Stimulated activated CD8-positive, alpha-beta memory T cell treated with anti-CD3 and anti-CD28 coated beads, Interleukin-15, amount 100 ng/mL, for 48 hours (primary cell): ENCODE data around the gene OPRM1.
"Not testable (repeated sequence)": the region's sequence is repeated elsewhere in the genome, so short reads cannot be mapped to it uniquely, and the experiment has no call there.

Experiments
- DNase-seq, 2 donors: peaks; one replicate each; pipeline ENCODE4 v3.0.0-alpha.2; 2020; ENCODE audit warnings: low read depth in 2 of 2

The OPRM1 gene

DNA sequence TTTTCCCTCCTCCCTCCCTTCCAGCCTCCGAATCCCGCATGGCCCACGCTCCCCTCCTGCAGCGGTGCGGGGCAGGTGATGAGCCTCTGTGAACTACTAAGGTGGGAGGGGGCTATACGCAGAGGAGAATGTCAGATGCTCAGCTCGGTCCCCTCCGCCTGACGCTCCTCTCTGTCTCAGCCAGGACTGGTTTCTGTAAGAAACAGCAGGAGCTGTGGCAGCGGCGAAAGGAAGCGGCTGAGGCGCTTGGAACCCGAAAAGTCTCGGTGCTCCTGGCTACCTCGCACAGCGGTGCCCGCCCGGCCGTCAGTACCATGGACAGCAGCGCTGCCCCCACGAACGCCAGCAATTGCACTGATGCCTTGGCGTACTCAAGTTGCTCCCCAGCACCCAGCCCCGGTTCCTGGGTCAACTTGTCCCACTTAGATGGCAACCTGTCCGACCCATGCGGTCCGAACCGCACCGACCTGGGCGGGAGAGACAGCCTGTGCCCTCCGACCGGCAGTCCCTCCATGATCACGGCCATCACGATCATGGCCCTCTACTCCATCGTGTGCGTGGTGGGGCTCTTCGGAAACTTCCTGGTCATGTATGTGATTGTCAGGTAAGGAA, at the start of gene OPRM1:
OPRM1 (plus strand) TSS at position 10 of the 612 bp plus-strand sequence; CDS start at position 315, 305 bp downstream.
- DNase-seq, result peak in 1 of 2 donors; percentile 6

DNA sequence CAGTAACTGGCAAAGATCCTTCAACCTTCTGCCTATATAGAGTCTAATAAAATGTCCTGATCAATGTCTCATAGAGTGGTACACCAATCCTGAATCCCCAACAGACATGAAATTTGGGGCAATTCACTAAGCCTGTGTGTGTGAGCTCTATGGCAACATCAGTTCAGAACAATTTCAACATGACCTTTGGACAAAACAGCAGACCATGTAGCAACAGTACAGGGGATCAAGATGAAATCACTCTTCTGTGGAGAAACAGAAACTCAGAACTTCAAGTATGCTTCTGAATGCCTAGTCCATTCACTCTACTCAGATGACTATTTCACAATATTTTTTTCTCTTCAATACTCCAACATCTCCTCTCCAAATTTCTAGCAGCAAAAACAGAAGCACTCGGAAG, 49.1 kb upstream of the OPRM1 start:
- DNase-seq, result no peak

DNA sequence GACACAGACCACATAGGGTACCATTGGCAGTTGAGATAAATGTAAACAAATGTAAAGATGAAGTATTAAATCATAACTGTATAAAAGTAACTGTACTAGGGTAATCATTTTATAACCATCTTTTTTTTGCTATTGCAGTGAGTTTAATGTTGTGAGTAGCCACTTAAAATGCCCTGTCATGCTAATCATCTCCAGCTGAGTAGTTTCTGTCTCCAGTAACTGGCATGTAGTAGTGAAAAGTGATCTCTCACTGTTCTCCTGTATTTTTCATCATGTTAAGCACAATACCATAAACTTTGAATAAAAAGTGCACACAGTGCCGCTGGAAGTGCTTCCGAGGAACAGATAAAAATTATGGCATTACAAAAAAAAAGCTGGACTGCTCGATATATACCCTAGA, 45.0 kb upstream of the OPRM1 start:
- DNase-seq, result no peak

DNA sequence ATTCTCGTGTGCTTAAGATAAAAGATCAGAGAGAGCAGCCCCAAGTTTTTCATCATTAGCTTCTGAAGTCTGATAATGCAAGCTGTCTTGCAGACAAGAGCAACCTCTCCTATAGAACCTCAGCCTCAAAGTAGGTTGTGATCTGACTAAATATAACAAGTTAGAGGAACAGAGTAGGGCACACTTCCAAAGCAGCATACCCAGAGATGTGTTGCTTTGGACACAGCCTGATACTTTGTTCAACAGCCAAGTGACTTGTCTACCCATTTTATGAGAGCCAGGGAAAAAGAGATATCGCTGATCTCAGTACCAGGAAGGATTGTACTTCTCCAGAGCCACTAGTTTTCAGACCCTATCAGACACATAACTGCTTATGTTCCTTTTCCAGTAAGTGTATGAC, 44.2 kb upstream of the OPRM1 start:
- DNase-seq, result no peak

DNA sequence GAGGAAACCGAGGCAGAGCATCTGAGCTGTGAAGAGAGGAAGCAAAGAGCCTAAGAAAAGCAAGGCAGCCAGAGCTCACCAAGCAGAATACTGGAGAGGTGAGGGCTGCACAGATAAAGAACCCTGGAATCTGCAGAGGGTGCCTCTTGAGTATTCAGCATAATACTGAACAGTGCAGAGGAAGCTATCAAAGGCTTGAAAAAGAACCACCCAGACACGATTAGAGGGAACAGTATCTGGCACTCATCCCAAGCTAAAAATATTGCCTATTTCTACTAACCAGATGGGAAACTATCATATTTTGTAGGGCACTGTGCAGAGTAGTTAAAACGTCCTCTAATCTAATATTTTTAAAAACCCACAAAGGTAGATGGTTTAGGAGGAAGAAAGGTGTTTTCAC, 41.8 kb upstream of the OPRM1 start:
- no peak for DNase-seq

DNA sequence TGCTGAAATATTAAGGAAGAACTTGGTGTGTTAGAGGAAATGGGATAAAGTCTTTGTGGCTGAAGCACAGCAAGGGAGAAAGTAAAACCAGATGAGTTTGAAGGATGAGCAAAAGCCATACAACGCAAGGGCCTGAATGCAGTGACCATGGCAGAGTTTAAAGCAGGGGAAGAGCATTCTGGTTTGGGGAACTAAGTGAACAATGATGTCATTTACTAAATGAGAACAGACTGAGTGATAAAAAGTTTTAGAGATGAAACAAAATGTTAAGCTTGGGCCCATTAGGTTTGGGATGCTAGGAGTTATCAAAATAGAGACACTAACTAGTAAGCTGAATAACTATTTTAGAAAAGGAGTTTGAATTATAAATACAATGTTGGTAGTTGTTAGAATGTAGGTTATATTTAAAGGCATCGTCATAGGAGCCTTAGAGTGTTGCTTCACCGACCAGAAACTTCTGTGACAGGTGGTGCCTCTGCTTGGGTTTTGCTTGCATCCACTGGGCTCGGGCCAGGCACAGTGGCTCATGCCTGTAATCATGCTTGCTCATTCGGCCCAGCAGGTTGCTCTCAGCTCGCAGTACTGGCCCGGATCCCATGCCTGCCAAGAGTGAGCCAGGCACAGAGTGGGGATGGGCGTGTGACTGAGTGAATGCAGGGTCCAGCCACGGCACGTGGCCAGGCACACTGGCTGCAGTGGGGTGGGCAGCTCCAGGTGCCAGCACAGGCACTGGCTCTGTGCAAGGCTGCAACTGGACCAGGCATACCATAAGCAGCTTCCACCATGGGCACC, 37.4 kb upstream of the OPRM1 start:
- DNase-seq, result no peak

DNA sequence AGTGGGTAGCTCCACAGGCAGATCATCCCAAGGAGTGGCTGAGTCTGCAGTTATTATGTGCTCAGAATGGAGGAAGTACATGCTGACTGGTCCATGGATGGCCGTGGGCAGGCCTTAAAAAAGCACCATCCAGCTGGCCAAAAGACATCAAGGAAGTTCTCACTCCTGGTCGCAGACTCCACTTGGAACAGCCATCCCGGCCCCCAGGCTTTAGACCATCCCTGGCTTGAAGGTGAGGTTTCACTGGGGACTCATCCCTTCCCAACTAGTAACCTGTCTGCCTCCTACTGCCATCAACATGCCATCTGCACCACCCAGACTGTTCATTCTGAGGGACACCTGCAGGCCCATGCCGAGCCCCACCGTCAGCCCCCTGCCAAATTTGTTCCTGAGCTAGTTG, 36.1 kb upstream of the OPRM1 start:
- DNase-seq, result no peak

DNA sequence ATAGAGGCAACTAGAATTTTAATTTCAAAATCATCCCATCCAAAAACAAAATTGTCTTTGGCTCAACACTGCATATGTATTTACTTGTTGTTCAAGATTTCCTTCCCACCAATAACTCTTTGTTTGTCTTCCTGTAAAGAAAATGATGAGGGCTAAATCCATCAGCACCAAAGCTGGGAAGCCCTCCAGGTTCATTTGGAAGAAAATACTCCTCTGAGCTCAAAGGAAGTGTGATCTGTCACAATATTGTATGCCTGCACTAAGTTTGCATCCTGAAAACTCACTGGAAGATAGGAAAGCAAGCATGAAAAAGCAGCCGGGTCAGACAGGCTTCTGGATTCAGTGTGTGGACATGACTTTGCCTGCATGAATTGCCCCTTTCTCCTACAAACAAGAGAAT, 28.7 kb upstream of the OPRM1 start:
- DNase-seq, result no peak

DNA sequence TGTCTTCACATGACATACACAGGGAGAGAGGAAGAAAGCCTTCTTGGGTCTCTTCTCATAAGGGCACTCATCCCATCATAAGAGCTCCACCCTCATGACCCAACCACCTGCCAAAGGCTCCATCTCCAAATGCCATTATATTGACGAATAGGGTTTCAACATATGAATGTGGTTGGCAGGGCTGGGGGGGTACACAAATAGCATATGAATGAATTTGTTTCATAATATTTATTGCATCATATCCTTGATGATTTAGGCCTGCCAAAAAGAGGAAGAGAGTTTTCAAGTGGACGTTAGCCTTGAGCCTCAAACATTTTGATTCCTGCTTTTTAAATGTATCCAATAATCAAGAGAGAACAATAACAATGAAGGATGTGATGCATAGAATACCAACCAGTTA, 26.2 kb upstream of the OPRM1 start:
- DNase-seq, result no peak

DNA sequence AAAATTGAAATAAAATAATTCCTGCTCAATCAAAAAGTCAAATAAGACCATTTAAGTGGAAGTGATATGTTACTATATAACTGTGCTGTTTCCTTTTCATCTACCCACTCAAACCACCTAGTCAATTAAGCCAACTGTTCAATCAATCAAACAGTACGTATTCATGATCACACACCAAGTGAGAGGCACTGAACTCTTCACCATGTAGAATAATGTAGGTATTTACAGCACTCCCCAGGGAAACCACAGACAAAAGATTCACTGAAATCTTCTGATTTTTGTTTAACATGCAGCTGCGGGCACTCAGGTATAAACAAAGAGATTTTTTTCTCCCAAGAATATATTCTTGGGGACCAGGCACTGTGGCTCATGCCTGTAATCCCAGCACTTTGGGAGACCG, 21.3 kb upstream of the OPRM1 start:
- no peak for DNase-seq

DNA sequence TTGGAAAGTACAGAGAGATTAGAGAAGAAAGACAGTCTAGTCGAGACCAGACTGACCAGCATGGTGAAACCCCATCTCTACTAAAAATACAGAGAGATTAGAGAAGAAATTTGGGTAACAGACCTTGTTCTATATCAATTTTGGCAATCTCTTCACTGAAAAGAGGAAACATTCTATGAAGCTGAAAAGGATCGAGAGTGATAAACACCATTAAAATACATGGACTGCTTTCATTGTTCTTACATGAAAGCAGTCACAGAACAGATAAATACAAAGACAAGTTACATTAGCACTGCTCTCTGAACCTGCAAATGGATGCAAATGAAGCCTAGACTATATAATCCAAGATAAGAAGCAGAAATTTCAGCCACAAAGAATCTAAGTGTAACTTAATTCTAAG, 8.4 kb upstream of the OPRM1 start:
- DNase-seq, result no peak

DNA sequence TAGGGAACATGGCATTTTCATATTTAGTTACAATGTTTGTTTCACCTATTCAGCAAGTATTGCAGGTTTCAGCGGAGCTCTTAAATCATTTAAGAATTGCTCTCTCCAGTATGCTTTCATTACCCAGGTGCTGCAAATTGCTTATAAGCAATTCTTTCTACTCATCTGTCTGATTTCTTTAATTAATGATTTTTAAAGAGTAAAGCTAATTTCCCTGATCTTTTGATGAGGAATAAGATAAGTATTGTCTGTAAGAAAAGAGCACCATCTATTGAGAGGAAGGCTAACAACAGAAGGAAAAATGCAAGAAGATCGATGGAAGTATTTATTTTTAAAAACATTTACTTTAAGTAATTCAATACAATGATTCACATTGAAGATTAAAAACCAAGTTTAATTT, 2.0 kb downstream of the OPRM1 start:
- no peak for DNase-seq

DNA sequence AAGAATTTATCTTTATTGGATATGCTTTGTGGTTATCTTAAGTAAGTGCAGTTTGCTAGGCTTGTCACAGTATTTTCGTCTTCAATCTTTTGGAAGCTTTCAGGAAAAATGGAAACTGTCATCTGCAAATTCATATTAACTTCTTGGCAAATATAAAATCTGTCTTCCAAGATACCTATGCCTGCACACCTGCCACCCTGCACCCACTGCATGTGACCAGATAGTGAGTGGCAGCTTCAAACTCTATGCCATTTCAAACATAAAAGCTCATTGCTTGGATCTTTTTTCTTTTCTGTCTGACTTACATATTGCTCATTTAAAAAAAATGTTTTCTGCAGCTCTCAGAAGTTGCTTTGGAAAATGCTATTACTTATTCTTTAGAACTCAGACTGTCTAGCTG, 14.1 kb downstream of the OPRM1 start:
- DNase-seq, result no peak

DNA sequence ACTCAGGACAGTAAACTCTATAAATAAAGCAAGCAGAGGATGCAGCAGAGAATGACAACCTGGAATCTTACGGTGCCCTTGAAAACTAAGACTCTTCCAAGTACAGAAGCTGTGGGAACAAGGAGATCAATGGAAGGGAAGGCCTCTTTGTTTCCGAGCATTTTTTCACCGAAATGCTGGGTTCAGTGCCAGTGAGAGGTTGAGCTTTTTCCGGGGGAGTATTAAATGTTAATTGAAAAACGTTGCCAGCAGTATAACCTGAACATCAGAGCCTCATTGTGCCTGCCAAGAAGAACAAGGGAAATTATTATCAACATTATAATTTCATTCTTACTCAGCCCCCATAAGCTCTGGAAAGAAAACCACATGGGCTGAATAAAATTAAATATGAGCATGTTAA, 17.5 kb downstream of the OPRM1 start:
- no peak for DNase-seq

DNA sequence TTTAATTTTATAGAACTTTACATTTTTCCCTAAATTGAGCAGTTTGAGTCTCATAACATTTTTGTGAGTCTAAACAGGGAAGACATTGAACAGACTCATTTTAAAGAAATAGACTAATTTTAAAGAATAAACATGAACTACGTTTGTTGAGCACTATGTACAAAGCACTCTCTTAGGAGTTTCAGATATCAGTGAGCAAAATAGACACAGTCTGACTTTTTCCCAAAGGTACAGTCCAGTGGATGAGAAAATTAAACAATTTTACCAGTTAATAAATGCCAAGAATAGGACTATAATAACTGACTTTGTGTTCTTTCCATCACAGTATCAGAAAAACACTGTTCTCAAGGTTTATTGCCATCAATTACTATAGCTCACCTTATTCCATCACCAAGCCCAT, 18.1 kb downstream of the OPRM1 start:
- DNase-seq, result no peak

DNA sequence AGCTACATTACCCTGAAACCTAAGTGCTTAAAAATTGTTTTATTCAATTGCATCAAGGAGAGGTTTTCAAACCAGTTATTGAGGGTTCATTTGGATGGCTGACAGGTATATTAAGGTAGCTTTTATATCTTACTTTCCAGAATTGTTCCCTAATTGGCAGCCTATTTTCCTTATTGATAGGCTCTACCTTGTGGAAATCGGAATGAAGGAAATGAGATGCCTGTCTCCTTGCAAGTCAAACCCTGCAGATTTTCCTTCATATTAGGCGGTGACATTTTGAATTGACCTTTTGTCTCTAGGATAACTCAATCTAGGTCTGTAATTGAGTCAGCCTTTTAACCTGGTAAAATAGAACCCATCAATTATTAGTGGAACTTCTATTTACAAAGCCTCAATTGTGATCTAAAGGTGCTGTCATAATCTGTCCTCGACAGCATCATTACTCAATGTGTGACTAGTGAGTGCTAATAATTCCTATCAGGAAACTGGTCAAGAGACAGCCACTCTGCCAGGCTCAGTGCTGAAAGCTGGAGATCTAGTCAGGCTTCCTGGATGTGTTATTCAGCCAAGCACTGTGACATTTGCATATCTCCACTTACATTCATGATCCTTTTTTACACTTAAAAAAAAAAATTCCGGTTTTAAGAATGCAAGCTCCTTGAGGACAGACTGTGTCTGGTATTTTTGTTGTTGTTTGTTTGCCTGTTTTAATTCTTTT, 20.1 kb downstream of the OPRM1 start:
- no peak for DNase-seq

DNA sequence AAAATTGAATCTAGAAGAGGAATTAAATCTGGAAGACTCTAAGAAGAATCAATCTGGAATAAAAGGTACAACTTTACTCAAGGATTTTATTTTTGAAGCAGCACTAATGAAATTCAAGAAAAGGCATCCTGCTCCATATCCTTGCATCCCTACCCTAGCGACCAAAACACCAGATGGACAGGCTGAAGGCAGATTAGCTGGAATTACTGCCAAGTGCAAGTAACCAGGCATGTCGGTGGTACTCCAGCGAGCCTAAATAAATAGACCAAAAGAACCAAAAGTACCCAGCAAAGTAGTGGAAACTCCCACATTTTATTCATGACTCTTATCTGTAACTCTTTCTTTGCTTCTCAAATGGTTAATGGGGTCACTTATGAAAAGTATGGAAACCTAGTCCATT, 21.0 kb downstream of the OPRM1 start:
- DNase-seq, result no peak

DNA sequence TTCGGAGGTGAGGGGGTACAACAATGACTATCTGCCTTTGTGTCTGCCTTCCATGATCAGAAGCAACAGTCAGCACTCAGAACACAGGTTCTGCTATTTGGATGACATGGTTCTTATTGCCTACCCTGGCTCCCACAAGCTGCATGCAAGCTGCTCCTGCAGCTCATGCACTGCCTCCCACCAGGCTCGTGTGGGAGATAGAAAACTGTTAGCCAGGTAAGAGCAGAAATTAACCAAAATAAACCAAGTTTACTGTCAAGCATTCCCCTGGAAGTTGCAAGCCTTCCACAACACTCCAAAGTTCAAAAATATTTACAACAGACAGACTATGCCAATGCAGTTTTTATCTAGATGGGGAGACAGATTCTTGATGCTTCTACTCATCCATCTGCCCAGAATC, 31.0 kb downstream of the OPRM1 start:
- DNase-seq, result no peak

DNA sequence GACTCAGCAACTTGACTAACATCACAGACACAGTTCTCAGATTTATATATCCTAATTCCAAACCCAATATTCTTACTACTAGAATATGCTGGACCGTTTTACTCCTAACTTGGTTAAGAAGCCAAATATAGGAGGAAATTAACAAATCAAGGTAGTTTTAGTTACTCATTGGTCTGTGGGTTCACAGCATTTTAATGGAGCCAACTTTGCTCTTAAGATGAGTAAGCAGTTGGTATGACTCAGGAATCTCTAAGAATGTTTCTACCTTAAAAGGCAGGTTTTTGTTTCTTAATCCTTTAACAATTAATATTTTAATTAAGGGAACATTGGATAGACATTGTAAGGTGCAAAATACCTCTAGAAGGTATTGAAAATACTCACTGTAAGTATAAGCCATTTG, 31.6 kb downstream of the OPRM1 start:
- DNase-seq, result no peak

DNA sequence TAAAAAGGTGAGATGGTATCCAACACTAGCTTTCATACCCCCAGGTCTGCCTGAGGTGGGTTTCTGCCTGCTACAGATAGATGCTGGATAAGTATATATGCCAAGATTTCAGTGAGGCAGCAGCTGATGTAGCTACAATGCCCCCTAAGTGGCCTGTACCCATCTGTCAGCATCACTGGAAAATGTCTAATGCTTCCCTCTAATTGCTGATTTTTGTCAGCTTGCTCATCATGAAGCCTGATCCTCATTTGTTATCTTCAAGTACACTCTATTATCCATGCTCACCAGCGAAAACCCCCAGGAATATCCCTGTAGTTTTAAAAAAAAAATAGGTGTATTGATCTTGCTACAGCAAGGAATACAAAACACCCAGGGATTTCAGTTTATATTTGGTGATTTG, 32.2 kb downstream of the OPRM1 start:
- no peak for DNase-seq

DNA sequence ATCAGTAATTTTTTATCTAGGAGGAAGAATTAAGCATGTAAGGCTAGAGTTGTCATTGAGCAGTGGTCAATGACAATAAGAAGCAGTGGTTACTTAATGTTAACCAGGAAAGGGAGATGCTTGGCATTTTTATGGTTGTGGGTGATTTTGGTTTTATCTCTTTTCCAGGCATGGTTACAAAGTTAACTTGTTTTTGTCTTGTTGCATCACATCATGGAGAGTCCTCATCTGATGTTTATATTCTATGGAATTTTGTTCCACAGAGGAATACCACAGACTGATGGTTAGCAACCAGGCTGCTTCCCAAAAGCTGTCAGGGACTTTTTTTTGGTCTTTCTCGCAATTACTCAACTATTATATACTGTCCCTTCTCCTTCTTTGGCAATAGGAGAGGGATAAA, 32.7 kb downstream of the OPRM1 start:
- no peak for DNase-seq

DNA sequence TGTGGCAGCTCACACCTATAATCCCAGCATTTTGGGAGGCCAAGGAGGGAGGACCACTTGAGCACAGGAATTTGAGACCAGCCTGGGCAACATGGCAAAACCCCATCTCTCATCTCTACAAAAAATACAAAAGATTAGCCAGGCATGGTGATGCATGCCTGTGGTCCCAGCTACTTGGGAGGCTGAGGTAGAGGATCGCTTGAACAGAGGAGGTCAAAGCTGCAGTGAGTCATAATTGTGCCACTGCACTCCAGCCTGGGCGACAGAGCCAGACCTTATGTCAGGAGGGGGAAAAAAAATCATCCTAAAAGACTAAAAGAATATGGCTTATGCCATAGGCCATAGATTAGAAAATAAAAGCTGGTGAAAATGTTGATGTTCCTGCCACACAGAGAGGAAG, 39.6 kb downstream of the OPRM1 start:
- DNase-seq, result not testable (repeated sequence)
